ENCODE data around the gene IL17C.
A peak's percentile ranks its signal among the peaks of the same experiment; 100 is the strongest.

The IL17C gene

DNA sequence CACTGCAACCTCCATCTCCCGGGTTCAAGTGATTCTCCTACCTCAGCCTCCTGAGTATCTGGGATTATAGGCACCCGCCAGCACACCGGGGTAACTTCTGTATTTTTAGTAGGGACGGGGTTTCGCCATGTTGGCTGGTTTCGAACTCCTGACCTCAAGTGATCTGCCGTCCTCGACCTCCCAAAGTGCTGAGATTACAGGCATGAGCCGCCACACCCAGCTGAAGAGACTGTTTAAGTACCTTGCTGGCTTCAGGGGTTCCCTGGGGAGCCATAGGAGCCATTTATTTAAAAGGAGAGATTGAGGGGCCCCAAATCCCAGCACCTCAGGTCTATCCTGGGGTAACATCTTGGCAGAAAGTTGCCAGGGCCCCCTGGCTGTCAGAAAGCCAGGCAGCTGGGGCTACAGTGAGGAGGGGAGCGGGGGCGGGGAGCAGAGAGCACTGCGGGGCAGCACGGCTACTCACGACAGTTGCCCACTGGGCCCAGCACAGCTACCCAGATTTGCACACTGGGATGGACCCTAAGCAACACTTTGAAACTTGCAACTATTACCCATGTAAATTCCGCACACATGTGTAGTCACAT, 46.3 kb downstream of the IL17C start:
- no peak for DNase-seq (ENCODE audit: low spot score)

- no peak for DNase-seq (ENCODE audit: low spot score)
These were observed 47.0 kb downstream of the IL17C start for GRCh38 chr16:88685156-88686061.

- DNase-seq (ENCODE audit: low spot score), result no peak
These were observed 47.7 kb downstream of the IL17C start for GRCh38 chr16:88686062-88686438.

DNA sequence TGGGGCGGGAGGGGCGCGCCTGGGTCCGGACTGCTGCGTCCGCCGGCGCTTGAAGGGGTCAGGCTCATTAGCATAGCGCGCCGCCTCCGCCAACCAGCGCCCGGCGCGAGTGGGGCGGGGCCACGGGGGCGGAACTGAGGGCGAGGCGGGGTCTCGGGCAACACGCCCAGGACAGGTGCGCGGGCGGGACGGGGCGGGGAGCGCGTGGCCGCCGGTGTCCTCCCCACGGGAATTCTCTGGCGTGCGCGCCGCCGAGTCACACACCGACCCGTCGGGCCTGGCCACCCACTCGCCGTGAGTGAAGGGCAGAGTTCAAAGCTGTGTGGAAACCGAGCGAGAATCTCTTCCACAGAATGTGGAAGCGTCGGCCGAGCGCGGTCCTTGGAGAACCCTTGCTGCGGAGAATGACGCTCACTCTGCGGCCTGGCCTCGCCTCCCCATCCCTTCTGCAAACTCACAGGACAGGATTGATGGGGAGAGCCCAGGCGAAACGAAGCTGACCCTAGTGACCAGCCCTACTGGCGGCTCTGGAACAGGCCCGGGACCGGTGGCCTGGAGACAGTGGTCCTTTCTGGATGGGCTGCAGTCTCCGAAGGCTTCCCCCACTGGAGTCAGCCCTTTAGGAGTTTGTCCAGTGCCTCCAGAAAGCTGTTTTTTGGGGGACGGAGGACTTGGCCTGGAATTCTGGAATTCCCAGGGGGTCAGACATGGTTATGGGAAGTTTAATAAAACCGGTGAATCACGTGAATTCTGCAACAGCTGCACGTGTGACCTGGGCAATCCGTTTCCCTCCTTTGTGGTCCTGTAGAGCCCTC, 48.3 kb downstream of the IL17C start, which contains the start of gene SNAI3:
Gene SNAI3, minus strand, starts transcription at position 69 of the 815 bp plus-strand sequence. CDS start 101 bp downstream, outside the sequence.
- peak; percentile 78 for DNase-seq (ENCODE audit: low spot score)

DNA sequence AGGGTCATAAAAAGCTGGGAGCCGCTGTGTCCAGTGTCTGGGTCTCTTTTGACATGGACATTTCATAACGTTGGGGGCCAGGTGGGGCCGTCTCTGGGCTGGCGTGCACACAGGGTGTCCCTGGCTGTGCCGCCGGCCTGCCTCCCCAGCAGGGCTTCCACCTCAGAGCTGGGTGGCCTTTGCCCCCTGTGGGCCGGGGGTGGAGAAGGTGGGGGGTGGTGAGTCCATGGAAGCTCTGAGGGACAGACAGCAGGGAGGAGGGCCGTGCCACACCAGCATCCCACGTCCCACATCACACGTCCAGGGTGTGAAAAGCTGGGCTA, 48.8 kb downstream of the IL17C start:
- DNase-seq (ENCODE audit: low spot score), result no peak

DNA sequence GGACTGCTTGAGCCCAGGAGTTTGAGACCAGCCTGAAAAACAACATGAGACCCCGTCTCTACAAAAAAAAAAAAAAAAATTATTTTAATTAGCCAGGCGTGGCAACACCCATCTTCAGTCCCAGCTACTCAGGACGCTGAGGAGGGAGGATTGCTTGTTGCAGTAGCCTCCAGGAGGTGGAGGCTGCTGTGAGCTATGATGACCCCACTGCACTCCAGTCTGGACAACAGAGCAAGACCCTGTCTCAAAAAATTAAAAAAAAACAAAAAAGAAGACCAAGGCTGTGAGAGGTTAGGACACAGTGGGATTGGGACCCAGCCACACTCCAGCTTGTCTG, 49.3 kb downstream of the IL17C start:
- DNase-seq (ENCODE audit: low spot score), result no peak

- no peak for DNase-seq (ENCODE audit: low spot score)
These were observed 49.8 kb downstream of the IL17C start for GRCh38 chr16:88688013-88688778.
